Duodenal mucosa (tissue), 2 donors: ENCODE data around the gene FBXO27.
A peak's percentile ranks its signal among the peaks of the same experiment; 100 is the strongest.

Experiments used
- H3K27ac ChIP-seq: one replicate; pipeline ENCODE4 v1.7.0; 2013; ENCODE audit warnings: low read depth, low read length
- H3K27me3 ChIP-seq, 2 donors: one replicate each; pipeline ENCODE4 v1.7.0; 2013; ENCODE audit warnings: low read length in 2 of 2, control low read depth in 1 of 2; ENCODE audit not compliant: insufficient read depth in 2 of 2, control insufficient read depth in 1 of 2
- H3K36me3 ChIP-seq, 2 donors: one replicate each; pipeline ENCODE4 v1.7.0; 2013; ENCODE audit warnings: low read length in 2 of 2, control low read depth in 1 of 2; ENCODE audit not compliant: insufficient read depth in 2 of 2, control insufficient read depth in 1 of 2
- H3K4me1 ChIP-seq, 2 donors: one replicate each; pipeline ENCODE4 v1.7.0; 2013; ENCODE audit warnings: low read length in 2 of 2, control low read depth in 1 of 2; ENCODE audit not compliant: insufficient read depth in 2 of 2, control insufficient read depth in 1 of 2
- H3K4me3 ChIP-seq, 2 donors: one replicate each; pipeline ENCODE4 v1.7.0; 2013; ENCODE audit warnings: low read length in 2 of 2, low read depth in 1 of 2
- H3K9ac ChIP-seq, 2 donors: one replicate each; pipeline ENCODE4 v1.7.0; 2013; ENCODE audit warnings: low read length in 2 of 2, low read depth in 1 of 2
- H3K9me3 ChIP-seq, 2 donors: one replicate each; pipeline ENCODE4 v1.7.0; 2013; ENCODE audit warnings: low read length in 2 of 2, control low read depth in 1 of 2; ENCODE audit not compliant: control insufficient read depth in 1 of 2

Gene FBXO27

DNA sequence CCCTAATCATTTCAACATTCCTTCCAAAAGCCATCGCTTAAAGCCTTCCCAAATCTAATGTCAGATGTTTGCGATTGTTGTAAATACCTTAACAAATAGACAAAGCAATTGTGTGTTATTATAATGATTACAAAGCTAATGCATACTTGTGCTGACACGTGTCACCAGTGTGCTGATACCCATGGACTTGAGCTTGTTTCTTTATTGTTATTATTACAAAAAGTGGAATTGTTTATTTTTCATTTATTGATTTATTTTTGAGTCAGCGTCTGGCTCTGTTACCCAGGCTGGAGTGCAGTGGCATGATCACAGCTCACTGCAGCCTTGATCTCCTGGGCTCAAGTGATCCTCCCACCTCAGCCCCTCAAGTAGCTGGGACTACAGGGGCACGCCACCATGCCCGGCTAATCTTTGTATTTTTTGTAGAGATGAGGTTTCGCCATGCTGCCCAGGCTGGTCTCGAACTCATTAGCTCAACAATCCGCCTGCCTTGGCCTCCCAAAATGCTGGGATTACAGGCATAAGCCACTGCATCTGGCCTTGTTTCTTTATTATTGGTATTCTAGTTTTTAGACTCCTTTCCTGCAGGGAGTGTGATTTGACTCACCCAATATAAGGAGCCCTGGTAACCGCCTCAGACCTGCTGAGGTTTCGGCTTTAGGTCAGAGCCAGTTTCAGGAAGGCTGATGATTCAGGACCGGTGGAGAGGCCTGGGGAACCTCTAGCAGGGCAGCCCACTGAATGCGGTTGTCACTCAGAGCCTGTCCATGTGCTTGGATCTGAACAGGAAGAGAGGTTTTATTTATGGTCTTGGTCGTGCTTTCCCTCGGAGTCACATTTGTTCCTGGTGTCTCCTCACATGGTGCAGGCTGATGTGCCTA, 54.7 kb downstream of the FBXO27 start:
- H3K4me1 ChIP-seq, result peaks cover 3 to 13% of the 10 kb centered on the region in 2 donors
- H3K27ac ChIP-seq, result no peak overlapping the region
- H3K27me3 ChIP-seq, result no peaks in the 10 kb centered on the region
- peaks cover 9 to 10% of the 10 kb centered on the region in 2 donors for H3K9me3 ChIP-seq
- no peak overlapping the region for H3K9ac ChIP-seq
- no peak overlapping the region for H3K4me3 ChIP-seq
- H3K36me3 ChIP-seq, result no peaks in the 10 kb centered on the region

DNA sequence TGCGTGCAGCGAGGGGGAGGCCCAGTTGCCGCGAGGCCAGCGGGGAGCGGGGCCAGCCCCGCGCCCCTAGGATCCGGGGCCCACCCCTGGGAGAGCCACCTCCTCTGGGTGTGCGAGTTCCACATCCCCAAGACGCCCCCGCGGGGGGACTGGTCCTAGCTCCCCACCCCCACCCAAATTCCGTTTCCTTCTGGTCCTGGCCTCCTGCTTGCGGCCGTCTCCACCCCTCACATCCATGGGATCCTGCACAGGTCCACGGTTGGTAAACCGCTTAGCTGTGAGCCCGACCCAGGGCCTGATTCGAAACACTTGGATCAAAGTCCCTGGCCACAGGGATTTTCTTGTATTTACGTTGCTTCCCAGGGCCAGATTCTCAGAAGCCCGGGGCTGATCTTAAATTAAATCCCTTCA, 56.5 kb downstream of the FBXO27 start:
- Histone ChIP-seq H3K4me1 (peaks cover 3 to 13% of the 10 kb centered on the region in 2 donors), H3K9me3 (peaks cover 6 to 7% of the 10 kb centered on the region in 2 donors), H3K4me3 (peak overlapping the region; percentile 58 to 62), H3K9ac (peak overlapping the region; percentile 30 to 43), H3K27ac (peak overlapping the region; percentile 70), H3K36me3 (no peaks in the 10 kb centered on the region), H3K27me3 (no peaks in the 10 kb centered on the region)

DNA sequence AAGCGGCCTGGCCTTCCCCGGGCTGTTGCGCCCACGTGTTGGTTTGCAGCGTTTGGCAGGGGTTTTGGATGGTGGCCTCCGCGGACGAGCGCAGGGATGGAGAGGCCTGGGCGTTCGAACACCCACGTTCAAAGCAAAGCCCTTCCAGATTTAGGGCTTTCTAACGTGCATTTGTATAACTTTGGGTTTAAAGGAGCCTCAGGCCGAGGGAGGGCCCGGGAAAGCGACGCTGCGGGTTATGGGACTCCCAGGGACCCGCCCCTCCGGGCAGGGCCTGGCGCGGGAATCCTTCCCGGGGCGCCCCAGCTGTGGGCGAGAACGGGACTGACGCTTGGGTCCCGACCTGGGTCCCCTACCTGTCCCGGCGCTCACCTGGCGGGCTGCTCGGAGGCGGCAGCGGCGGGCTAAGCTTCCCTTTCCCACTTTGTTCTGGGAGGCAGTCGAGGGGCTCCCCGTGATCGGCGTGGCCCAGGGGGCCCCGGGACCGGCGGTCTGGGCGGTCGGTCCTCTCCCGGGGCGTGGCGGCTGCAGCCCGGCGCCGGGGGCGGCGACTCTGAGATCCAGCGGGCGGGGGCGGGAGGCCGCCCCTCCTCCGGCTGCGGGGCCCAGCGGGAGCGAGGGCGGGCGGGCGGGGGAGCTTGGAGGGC, 57.0 kb downstream of the FBXO27 start, which contains the start of gene FBXO17:
FBXO17 (minus strand) TSS at position 529 of the 647 bp plus-strand sequence. CDS start 25,423 bp downstream, outside the sequence.
- peak within 1 kb of the TSS; percentile 58 to 62 for H3K4me3 ChIP-seq
- H3K27me3 ChIP-seq, result no peaks in the 10 kb centered on the region
- H3K27ac ChIP-seq, result peak within 1 kb of the TSS; percentile 70
- H3K9ac ChIP-seq, result peak within 1 kb of the TSS; percentile 30 to 43
- H3K36me3 ChIP-seq, result no peaks in the 10 kb centered on the region
- H3K4me1 ChIP-seq, result peaks cover 3 to 13% of the 10 kb centered on the region in 2 donors
- peaks cover under 1 to 2% of the 10 kb centered on the region in 2 donors for H3K9me3 ChIP-seq

DNA sequence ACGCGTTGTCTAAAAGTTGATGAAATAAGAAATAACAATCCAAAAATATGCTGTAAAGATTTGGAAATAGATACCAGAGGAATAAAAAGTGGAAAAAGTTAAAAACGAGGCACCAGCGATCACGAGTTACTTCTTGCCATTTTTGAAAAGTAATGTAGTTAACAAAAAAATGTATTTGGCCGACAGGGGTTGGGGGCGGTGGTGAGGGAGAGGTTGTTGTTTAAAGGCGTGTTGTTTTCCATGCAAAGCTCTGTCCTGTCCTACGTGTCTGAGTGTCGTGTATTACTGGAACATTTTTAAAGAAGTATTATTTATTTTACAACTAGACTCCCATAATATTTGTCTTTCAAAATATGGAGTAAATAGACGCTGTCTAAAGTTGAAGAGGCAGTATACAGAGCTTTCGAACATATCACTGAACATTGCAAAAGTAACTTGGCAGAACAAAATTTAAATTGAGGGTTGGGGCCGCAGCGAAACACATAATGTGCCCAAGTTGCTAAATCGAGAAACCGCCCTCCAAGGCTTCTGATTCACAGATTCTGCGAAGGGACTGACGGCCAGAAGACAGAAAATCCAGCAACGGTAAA, 57.6 kb downstream of the FBXO27 start:
- Histone ChIP-seq H3K27ac (no peak overlapping the region), H3K36me3 (no peaks in the 10 kb centered on the region), H3K4me1 (peaks cover 3 to 13% of the 10 kb centered on the region in 2 donors), H3K9ac (peak overlapping the region; percentile 5 to 25), H3K4me3 (peak overlapping the region; percentile 58 to 62), H3K27me3 (no peaks in the 10 kb centered on the region), H3K9me3 (no peaks in the 10 kb centered on the region)
